H1 (cell line): ENCODE results near the gene POLR1B. TPM values are rescaled to one million over a fixed set of nuclear protein-coding genes. Genes with fewer than 3 reads are reported as not detected.

ENCODE experiments used
- CTCF ChIA-PET: fragments of 300-600 bp; sonication (Branson Sonifier 250); formaldehyde crosslinking; loops from one replicate; lab custom pipeline; 2021; ENCODE audit not compliant: partially characterized antibody; lab: Charles Lee
- POLR2A ChIA-PET: fragments of 300-600 bp; sonication (Branson Sonifier 250); formaldehyde crosslinking; loops from one replicate; lab custom pipeline; 2021; ENCODE audit warnings: inconsistent platforms; ENCODE audit not compliant: partially characterized antibody; lab: Charles Lee
- DNase-seq, 2 experiments: peaks; one replicate each; pipeline versions ENCODE4 v3.0.0 to v3.0.0-alpha.2; 2010 to 2022; ENCODE audit warnings: low spot score in 2 of 2, low read depth in 1 of 2, mixed read lengths in 1 of 2
- FAIRE-seq: peaks from 2 replicates; lab custom pipeline; 2011; peaks lifted over from hg19 to GRCh38; lab: Jason Lieb, UNC
- H2AFZ ChIP-seq: 2 replicates; pipeline ENCODE4 v1.8.1; 2012; ENCODE audit warnings: low read length, inconsistent platforms
- H2AK5ac ChIP-seq: 2 replicates; pipeline ENCODE4 v1.6.1; 2013; ENCODE audit warnings: low read depth, low read length
- H2BK120ac ChIP-seq: replicated peaks from 2 replicates; pipeline ENCODE3; 2013; ENCODE audit warnings: low read depth, low read length, inconsistent platforms
- H2BK12ac ChIP-seq: 2 replicates; pipeline ENCODE4 v1.6.1; 2013; ENCODE audit warnings: low read depth, low read length
- H2BK15ac ChIP-seq: 2 replicates; pipeline ENCODE4 v1.6.1; 2013; ENCODE audit warnings: low read length
- H2BK20ac ChIP-seq: 2 replicates; pipeline ENCODE4 v1.6.1; 2013; ENCODE audit warnings: low read length
- H2BK5ac ChIP-seq: 2 replicates; pipeline ENCODE4 v1.6.1; 2013; ENCODE audit warnings: low read depth, low read length
- H3K14ac ChIP-seq: 2 replicates; pipeline ENCODE4 v1.6.1; 2013; ENCODE audit warnings: inconsistent platforms; ENCODE audit not compliant: insufficient read length
- H3K18ac ChIP-seq: 2 replicates; pipeline ENCODE4 v1.6.1; 2013; ENCODE audit warnings: low read length; ENCODE audit errors: extremely low read depth
- H3K23ac ChIP-seq: 2 replicates; pipeline ENCODE4 v1.6.1; 2013; ENCODE audit warnings: inconsistent platforms; ENCODE audit not compliant: insufficient read length
- H3K23me2 ChIP-seq: 2 replicates; pipeline ENCODE4 v1.6.1; 2013; ENCODE audit warnings: low read depth, low read length
- H3K27ac ChIP-seq: 2 replicates; pipeline ENCODE4 v1.6.1; 2011; ENCODE audit warnings: low read depth, low read length, inconsistent platforms
- H3K27me3 ChIP-seq, 4 experiments: replicated peaks in 1 of 4; 1 replicate in 1 of 4; 2 replicates in 3 of 4; pipeline versions ENCODE4 v1.6.1 to v1.8.1; 2011 to 2013; ENCODE audit warnings: low read length in 3 of 4, mild to moderate bottlenecking in 3 of 4, inconsistent platforms in 2 of 4, mixed read lengths in 2 of 4, moderate library complexity in 1 of 4; ENCODE audit not compliant: control insufficient read depth in 3 of 4, insufficient read depth in 3 of 4; ENCODE audit errors: extremely low read depth in 1 of 4
- H3K36me3 ChIP-seq, 4 experiments: 2 replicates each; pipeline versions ENCODE4 v1.6.1 to v1.8.1; 2011 to 2013; ENCODE audit warnings: mild to moderate bottlenecking in 4 of 4, low read length in 3 of 4, moderate library complexity in 2 of 4, control low read depth in 1 of 4, inconsistent platforms in 1 of 4; ENCODE audit not compliant: insufficient read depth in 4 of 4, control insufficient read depth in 2 of 4
- H3K4ac ChIP-seq: replicated peaks from 2 replicates; pipeline ENCODE3; 2013; ENCODE audit warnings: low read length, low read depth, mixed read lengths, inconsistent platforms; ENCODE audit not compliant: insufficient read length
- H3K4me1 ChIP-seq, 4 experiments: replicated peaks in 1 of 4; 1 replicate in 1 of 4; 2 replicates in 3 of 4; pipeline versions ENCODE4 v1.6.1 to v1.8.1; 2011 to 2013; ENCODE audit warnings: low read length in 3 of 4, inconsistent platforms in 2 of 4, mixed read lengths in 1 of 4; ENCODE audit not compliant: insufficient read depth in 4 of 4, control insufficient read depth in 3 of 4
- H3K4me2 ChIP-seq, 2 experiments: 2 replicates each; pipeline versions ENCODE4 v1.6.1 to v1.8.1; 2011 to 2013; ENCODE audit warnings: low read depth in 2 of 2, low read length in 2 of 2, control low read depth in 1 of 2, inconsistent platforms in 1 of 2, mild to moderate bottlenecking in 1 of 2; ENCODE audit not compliant: insufficient read depth in 1 of 2
- H3K4me3 ChIP-seq, 4 experiments: fragments of 200-600, 300-600 bp in 1 of 4; sonication (generic), shearing (Covaris generic), sonication (Bioruptor Twin) in 1 of 4; 2 replicates each; pipeline versions ENCODE4 v1.5.1 to v1.8.1; 2011 to 2016; ENCODE audit warnings: low read length in 4 of 4, low read depth in 3 of 4, control low read depth in 2 of 4, inconsistent platforms in 2 of 4, mild to moderate bottlenecking in 2 of 4, mixed read lengths in 1 of 4, moderate library complexity in 1 of 4; ENCODE audit not compliant: insufficient read depth in 2 of 4; ENCODE audit errors: extremely low read depth in 1 of 4
- H3K56ac ChIP-seq: replicated peaks from 2 replicates; pipeline ENCODE3; 2013; ENCODE audit warnings: low read depth, mild to moderate bottlenecking, mixed read lengths, low read length, inconsistent platforms; ENCODE audit not compliant: insufficient read length
- H3K79me1 ChIP-seq: 2 replicates; pipeline ENCODE4 v1.6.1; 2013; ENCODE audit warnings: low read depth, low read length, control low read depth
- H3K79me2 ChIP-seq, 2 experiments: 2 replicates each; pipeline versions ENCODE4 v1.6.1 to v1.8.1; 2012 to 2013; ENCODE audit warnings: low read length in 2 of 2, mild to moderate bottlenecking in 2 of 2, inconsistent platforms in 1 of 2; ENCODE audit not compliant: insufficient read depth in 2 of 2, control insufficient read depth in 1 of 2
- H3K9ac ChIP-seq, 4 experiments: replicated peaks in 1 of 4; 1 replicate in 1 of 4; 2 replicates in 3 of 4; pipeline versions ENCODE4 v1.6.1 to v1.8.1; 2011 to 2013; ENCODE audit warnings: low read depth in 3 of 4, low read length in 3 of 4, control low read depth in 2 of 4, mild to moderate bottlenecking in 2 of 4, moderate library complexity in 2 of 4, inconsistent platforms in 1 of 4; ENCODE audit errors: extremely low read depth in 1 of 4
- H3K9me3 ChIP-seq, 2 experiments: 2 replicates each; pipeline versions ENCODE4 v1.6.1 to v1.8.1; 2012 to 2013; ENCODE audit warnings: mild to moderate bottlenecking in 2 of 2, moderate library complexity in 2 of 2, control low read depth in 1 of 2, inconsistent platforms in 1 of 2, low read depth in 1 of 2, low read length in 1 of 2, mixed read lengths in 1 of 2; ENCODE audit not compliant: insufficient read depth in 2 of 2
- H4K20me1 ChIP-seq, 2 experiments: replicated peaks in 1 of 2; 2 replicates each; pipeline versions ENCODE3 to v1.8.1; 2011 to 2013; ENCODE audit warnings: inconsistent platforms in 2 of 2, low read length in 2 of 2, mild to moderate bottlenecking in 1 of 2; ENCODE audit not compliant: insufficient read depth in 2 of 2, control insufficient read depth in 1 of 2
- H4K5ac ChIP-seq: 2 replicates; pipeline ENCODE4 v1.6.1; 2013; ENCODE audit warnings: low read length, low read depth, mixed read lengths, inconsistent platforms; ENCODE audit not compliant: insufficient read length
- H4K8ac ChIP-seq: 2 replicates; pipeline ENCODE4 v1.8.0; 2013; ENCODE audit warnings: mild to moderate bottlenecking, moderate library complexity, low read length, inconsistent platforms; ENCODE audit not compliant: insufficient read depth; ENCODE audit errors: extremely low read depth
- H4K91ac ChIP-seq: replicated peaks from 2 replicates; pipeline ENCODE3; 2013; ENCODE audit warnings: low read length, mixed read lengths, inconsistent platforms; ENCODE audit not compliant: insufficient read length
- RFX5 ChIP-seq: IDR thresholded peaks from 2 replicates; pipeline ENCODE4 v1.6.1; 2011; ENCODE audit warnings: low read depth, low read length, improper control_type of control experiment, borderline replicate concordance
- TCF12 ChIP-seq: IDR thresholded peaks from 2 replicates; pipeline ENCODE4 v1.6.1; 2011; ENCODE audit warnings: low read depth, mild to moderate bottlenecking, low read length
- YY1 ChIP-seq: IDR thresholded peaks from 2 replicates; pipeline ENCODE4 v1.6.1; 2011; ENCODE audit warnings: low read depth, mild to moderate bottlenecking, low read length
- polyA plus RNA-seq, 7 experiments: library from polyadenylated mRNA; depleted of rRNA in 3 of 7; stranded (reverse) in 5 of 7; unstranded in 2 of 7; fragments of >200 nt in 5 of 7; fragments of 200-250 nt in 2 of 7; gene quantifications; 1 replicate in 5 of 7; 2 replicates in 1 of 7; 4 replicates in 1 of 7; pipeline versions ENCODE4 v1.2.1 to v1.2.3, GENCODE V29; 2011 to 2013; ENCODE audit warnings: missing spikeins in 2 of 7, mixed read lengths in 2 of 7
- total RNA-seq: library from RNA; stranded (reverse); fragmentation: NEBNext Ultra II Directional; extraction: Animal tissue kit (Norgen Biotek cat#: 25700); gene quantifications from 2 replicates; pipeline ENCODE4 v1.2.1, GENCODE V29; 2021

POLR1B gene
- total and polyA plus RNA-seq, 2 of the 8 experiments (the other 6 are each of a cell fraction or from before 2014, with no cell fraction given): 24.3 to 69.4 TPM

DNA sequence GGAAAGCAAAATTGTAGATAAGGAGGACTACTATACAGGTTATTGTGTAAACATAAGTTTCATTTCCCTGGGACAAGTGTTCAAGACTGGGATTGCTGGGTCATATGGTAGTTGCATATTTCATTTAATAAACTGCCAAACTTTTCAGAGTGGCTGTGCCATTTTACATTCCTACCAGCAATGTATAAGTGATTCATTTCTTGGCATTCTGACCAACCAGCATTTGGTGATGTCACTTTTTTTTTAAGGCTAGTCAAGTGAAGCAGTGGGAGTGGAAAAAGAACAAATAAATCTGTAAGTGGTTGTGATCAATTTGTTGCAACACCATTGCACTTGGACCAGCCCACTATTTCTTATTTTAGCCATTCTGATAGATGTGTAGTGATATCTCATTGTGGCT is 37.0 kb downstream of the POLR1B start:
- H3K4me3 ChIP-seq: no peak overlapping the region
- no peak overlapping the region for H2AFZ ChIP-seq
- TF ChIP-seq TCF12: no peak
- no peak for TF ChIP-seq RFX5
- no peak for TF ChIP-seq YY1
- TF ChIP-seq, all 59 proteins: peak for 0
- FAIRE-seq (no peak), DNase-seq (no peak)
- Histone ChIP-seq H3K23ac (no peak overlapping the region), H3K14ac (no peak overlapping the region), H2AK5ac (no peak overlapping the region), H3K23me2 (peaks cover 3% of the 10 kb centered on the region; the same call in 1 of the 2 replicates), H4K20me1 (peaks cover 0 to 3% of the 10 kb centered on the region in 2 experiments), H3K9ac (no peak overlapping the region), H4K5ac (no peak overlapping the region), H4K91ac (no peak overlapping the region), H3K4ac (no peak overlapping the region), H3K56ac (no peak overlapping the region), H2BK15ac (no peak overlapping the region), H2BK12ac (no peak overlapping the region), H2BK120ac (no peak overlapping the region), H2BK20ac (no peak overlapping the region), H3K79me1 (no peaks in the 10 kb centered on the region), H3K4me2 (no peak overlapping the region), H3K27ac (no peak overlapping the region), H2BK5ac (no peak overlapping the region), H3K4me1 (peaks cover 0 to 4% (median 0%) of the 10 kb centered on the region in 4 experiments; a peak in 3 of 7 replicates), H3K27me3 (no peaks in the 10 kb centered on the region), H3K9me3 (no peaks in the 10 kb centered on the region), H3K79me2 (no peaks in the 10 kb centered on the region), H4K8ac (no peak overlapping the region), H3K36me3 (peaks cover 6 to 22% (median 15%) of the 10 kb centered on the region in 4 experiments), H3K18ac (no peak overlapping the region)
- ChIA-PET CTCF (no interaction called here), POLR2A (no interaction called here)
